Caco-2 (cell line): ENCODE data around the gene PLEKHA5. TPM values are rescaled to one million over a fixed set of nuclear protein-coding genes. Genes with fewer than 3 reads are reported as not detected.
A peak's percentile ranks its signal among the peaks of the same experiment; 100 is the strongest.

ENCODE experiments used
- BruUV-seq: library from RNA; stranded (reverse); fragments of 400-500 nt; replicated peaks from 2 replicates; lab custom pipeline; 2021; lab: Mats Ljungman, UMichigan
- CTCF ChIA-PET: fragments of 300-600 bp; sonication (Branson Sonifier 250); formaldehyde crosslinking; loops from one replicate; lab custom pipeline; 2022; ENCODE audit warnings: antibody characterized with exemption; lab: Charles Lee
- POLR2A ChIA-PET: fragments of 300-600 bp; sonication (Branson Sonifier 250); formaldehyde crosslinking; loops from one replicate; lab custom pipeline; 2022; ENCODE audit warnings: antibody characterized with exemption; lab: Charles Lee
- DNase-seq, 2 experiments: peaks; one replicate each; pipeline versions ENCODE4 v3.0.0 to v3.0.0-alpha.2; 2020 to 2022
- H3K27me3 ChIP-seq: replicated peaks from 2 replicates; pipeline ENCODE4 v1.6.0; 2011; ENCODE audit warnings: low read length; ENCODE audit not compliant: control insufficient read depth, insufficient read depth
- H3K36me3 ChIP-seq: 2 replicates; pipeline ENCODE4 v1.5.1; 2011; ENCODE audit warnings: low read length; ENCODE audit not compliant: control insufficient read depth, insufficient read depth
- H3K4me1 ChIP-seq: fragments of 250-450 bp; sonication (Bioruptor Pico); 2 replicates; pipeline ENCODE4 v1.5.1; 2020; ENCODE audit warnings: mild to moderate bottlenecking
- H3K4me3 ChIP-seq: 2 replicates; pipeline ENCODE4 v1.5.1; 2011; ENCODE audit warnings: low read depth, mild to moderate bottlenecking, control low read depth, low read length
- H3K9me3 ChIP-seq: fragments of 250-450 bp; sonication (Bioruptor Pico); 2 replicates; pipeline ENCODE4 v1.5.1; 2020; ENCODE audit warnings: mild to moderate bottlenecking, moderate library complexity
- H3K27ac Mint-ChIP-seq: one replicate; pipeline ENCODE4 v1.8.0; 2022; ENCODE audit warnings: mixed read lengths; ENCODE audit not compliant: unreplicated experiment
- H3K27me3 Mint-ChIP-seq: one replicate; pipeline ENCODE4 v1.8.0; 2022; ENCODE audit warnings: mixed read lengths; ENCODE audit not compliant: insufficient read depth, unreplicated experiment
- H3K36me3 Mint-ChIP-seq: one replicate; pipeline ENCODE4 v1.8.0; 2022; ENCODE audit warnings: mild to moderate bottlenecking, mixed read lengths; ENCODE audit not compliant: insufficient read depth, unreplicated experiment
- H3K4me1 Mint-ChIP-seq: one replicate; pipeline ENCODE4 v1.8.0; 2022; ENCODE audit warnings: low read depth, mixed read lengths; ENCODE audit not compliant: unreplicated experiment
- H3K4me3 Mint-ChIP-seq: one replicate; pipeline ENCODE4 v1.8.0; 2022; ENCODE audit warnings: mild to moderate bottlenecking, moderate library complexity, mixed read lengths; ENCODE audit not compliant: unreplicated experiment
- H3K9me3 Mint-ChIP-seq: one replicate; pipeline ENCODE4 v1.8.0; 2022; ENCODE audit warnings: mixed read lengths; ENCODE audit not compliant: unreplicated experiment
- CTCF ChIP-seq, 2 experiments: fragments of 200-600 bp in 1 of 2; IDR thresholded peaks; 1 replicate in 1 of 2; 2 replicates in 1 of 2; pipeline versions ENCODE4 v1.5.1 to v1.8.0; 2011 to 2022; ENCODE audit warnings: antibody characterized with exemption in 1 of 2, control low read depth in 1 of 2, inconsistent platforms in 1 of 2, low read depth in 1 of 2, low read length in 1 of 2, mild to moderate bottlenecking in 1 of 2, moderate library complexity in 1 of 2; ENCODE audit not compliant: insufficient read depth in 1 of 2, severe bottlenecking in 1 of 2, unreplicated experiment in 1 of 2
- intact Hi-C: fragments of 100-400 bp; cut with micrococcal nuclease; formaldehyde crosslinking; loops from one replicate; pipeline ENCODE4 v1.10.0; 2022; ENCODE audit not compliant: unreplicated experiment
- total RNA-seq: library from RNA; stranded (reverse); gene quantifications from 2 replicates; pipeline ENCODE4 v1.2.3, GENCODE V29; 2022

Gene PLEKHA5
- total RNA-seq, 1 experiment from 2014 or later, result 69.1 TPM

DNA sequence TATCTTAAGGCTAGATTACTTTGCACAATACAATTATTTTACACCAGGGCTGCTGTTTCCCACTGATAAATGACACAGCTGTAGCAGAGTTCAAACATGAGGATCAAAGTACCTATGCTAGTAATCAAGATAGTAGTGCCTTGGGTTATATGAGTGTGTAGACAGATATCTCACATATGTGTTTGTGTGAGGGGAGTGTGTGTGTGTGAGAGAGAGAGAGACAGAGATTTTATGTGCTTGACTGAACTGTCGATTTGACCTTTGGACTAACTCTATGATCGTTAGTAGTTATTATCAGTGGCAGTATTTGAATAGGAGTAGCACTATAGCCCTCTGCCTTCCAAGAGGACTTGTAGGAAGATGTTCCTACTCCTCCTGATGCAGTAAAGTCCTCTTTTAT lies 15.5 kb downstream of the PLEKHA5 start:
- H3K4me1 ChIP-seq, result peaks cover 32% of the 10 kb centered on the region
- Mint-ChIP-seq H3K4me1 (peaks cover 28% of the 10 kb centered on the region), H3K27me3 (no peaks in the 10 kb centered on the region), H3K4me3 (peak overlapping the region; percentile 30), H3K36me3 (peaks cover 30% of the 10 kb centered on the region), H3K9me3 (no peaks in the 10 kb centered on the region), H3K27ac (peak overlapping the region; percentile 28)
- no peaks in the 10 kb centered on the region for H3K27me3 ChIP-seq
- intact Hi-C loops, result loop anchor here (1.0 to 2.0 kb wide), 2 partner anchors 15 to 42 kb away; no protein-coding TSS in a partner anchor
- peak; percentile 59 to 60 for DNase-seq
- no peaks in the 10 kb centered on the region for H3K9me3 ChIP-seq
- no peak for TF ChIP-seq CTCF (IDR thresholded peaks at IDR 0.05; ENCODE audit: insufficient read depth in 1 of 2, low read depth in 1 of 2, low read length in 1 of 2, severe bottlenecking in 1 of 2, unreplicated experiment in 1 of 2)
- BruUV-seq, result no TSS peak
- CTCF ChIA-PET, result no interaction called here
- peaks cover 6% of the 10 kb centered on the region for H3K36me3 ChIP-seq
- H3K4me3 ChIP-seq, result no peak overlapping the region
- POLR2A ChIA-PET, result no interaction called here

GRCh38 chr12:19148860-19149259 lies 19.3 kb downstream of the PLEKHA5 start:
- no peaks in the 10 kb centered on the region for H3K9me3 ChIP-seq
- no peaks in the 10 kb centered on the region for H3K27me3 ChIP-seq
- Mint-ChIP-seq H3K4me1 (peaks cover 26% of the 10 kb centered on the region), H3K27me3 (no peaks in the 10 kb centered on the region), H3K27ac (no peak overlapping the region), H3K36me3 (peaks cover 38% of the 10 kb centered on the region), H3K9me3 (peaks cover 14% of the 10 kb centered on the region), H3K4me3 (no peak overlapping the region)
- peaks cover 30% of the 10 kb centered on the region for H3K4me1 ChIP-seq
- TF ChIP-seq CTCF (IDR thresholded peaks at IDR 0.05; ENCODE audit: insufficient read depth in 1 of 2, low read depth in 1 of 2, low read length in 1 of 2, severe bottlenecking in 1 of 2, unreplicated experiment in 1 of 2), result no peak
- CTCF ChIA-PET, result no interaction called here
- H3K36me3 ChIP-seq, result peaks cover 6% of the 10 kb centered on the region
- no TSS peak for BruUV-seq
- DNase-seq, result no peak
- POLR2A ChIA-PET, result no interaction called here
- no peak overlapping the region for H3K4me3 ChIP-seq
- intact Hi-C loops, result no loop called here

DNA sequence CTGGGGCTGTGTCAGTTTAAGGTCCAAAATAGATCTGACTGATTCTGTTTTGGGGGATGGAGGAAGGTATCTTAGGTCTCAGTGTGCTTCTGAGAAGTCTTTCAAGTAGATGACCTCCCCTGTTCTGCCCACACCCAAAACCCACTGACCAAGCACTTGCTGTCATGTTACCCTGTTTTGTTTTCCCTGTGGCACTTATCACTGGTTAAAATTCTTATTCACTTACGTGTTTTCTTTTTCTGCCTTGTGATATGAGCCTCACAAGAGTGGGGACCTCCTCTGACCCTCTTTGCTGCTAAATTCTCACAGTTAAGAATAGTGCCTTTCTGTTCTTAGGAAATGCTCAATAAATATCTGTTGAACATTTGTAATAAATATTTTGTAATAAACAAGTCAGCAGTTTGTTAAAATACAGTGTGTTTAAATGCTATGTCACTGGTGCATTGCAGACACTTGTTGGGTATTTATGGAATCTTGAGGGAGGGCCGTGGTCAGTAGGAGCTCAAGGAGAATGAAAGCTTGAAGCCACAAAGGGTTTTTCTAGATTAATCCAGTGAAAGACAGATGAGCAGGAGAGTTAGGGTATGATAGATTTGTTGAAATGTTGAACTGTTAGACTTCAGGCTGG lies 20.9 kb downstream of the PLEKHA5 start:
- no TSS peak for BruUV-seq
- Mint-ChIP-seq H3K4me1 (peaks cover 17% of the 10 kb centered on the region), H3K27me3 (no peaks in the 10 kb centered on the region), H3K27ac (peak overlapping the region; percentile 20), H3K36me3 (peaks cover 38% of the 10 kb centered on the region), H3K9me3 (peaks cover 14% of the 10 kb centered on the region), H3K4me3 (no peak overlapping the region)
- Histone ChIP-seq H3K4me1 (peaks cover 15% of the 10 kb centered on the region), H3K36me3 (peaks cover 6% of the 10 kb centered on the region), H3K4me3 (no peak overlapping the region), H3K9me3 (no peaks in the 10 kb centered on the region), H3K27me3 (no peaks in the 10 kb centered on the region)
- TF ChIP-seq CTCF (IDR thresholded peaks at IDR 0.05; ENCODE audit: insufficient read depth in 1 of 2, low read depth in 1 of 2, low read length in 1 of 2, severe bottlenecking in 1 of 2, unreplicated experiment in 1 of 2), result no peak
- ChIA-PET CTCF (no interaction called here), POLR2A (no interaction called here)
- intact Hi-C loops, result no loop called here
- DNase-seq, result no peak
